Activated naive CD4-positive, alpha-beta T cell (primary cell): ENCODE data around the gene SVEP1.
"Not testable (repeated sequence)": the region's sequence is repeated elsewhere in the genome, so short reads cannot be mapped to it uniquely, and the experiment has no call there.

Experiments used
- DNase-seq, 4 experiments: peaks; one replicate each; lab custom pipeline; 2025; lab: John Stamatoyannopoulos, UW

Gene SVEP1

DNA sequence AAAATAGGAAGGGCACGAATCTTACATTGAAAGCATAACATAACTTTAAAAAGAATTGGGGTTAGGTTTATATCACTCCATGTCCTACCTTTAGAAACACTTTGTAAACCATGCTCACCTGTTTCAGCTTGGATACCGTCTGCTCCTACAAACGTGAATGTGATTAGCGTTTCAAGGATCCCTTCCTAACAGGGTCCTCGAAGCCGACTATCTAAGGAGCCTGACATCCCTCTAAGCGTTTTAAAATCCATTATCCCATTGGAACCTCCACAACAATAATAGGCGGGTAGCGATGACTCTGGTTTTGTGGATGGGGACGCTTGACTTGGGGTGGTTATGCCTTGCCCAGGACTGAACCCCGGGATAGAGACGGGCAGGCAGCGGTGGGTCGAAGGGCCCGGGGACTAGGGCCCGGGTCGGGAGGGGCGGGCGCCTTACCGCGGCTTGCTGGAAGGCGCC lies 937 bp downstream of the SVEP1 start:
- DNase-seq, result no peak

DNA sequence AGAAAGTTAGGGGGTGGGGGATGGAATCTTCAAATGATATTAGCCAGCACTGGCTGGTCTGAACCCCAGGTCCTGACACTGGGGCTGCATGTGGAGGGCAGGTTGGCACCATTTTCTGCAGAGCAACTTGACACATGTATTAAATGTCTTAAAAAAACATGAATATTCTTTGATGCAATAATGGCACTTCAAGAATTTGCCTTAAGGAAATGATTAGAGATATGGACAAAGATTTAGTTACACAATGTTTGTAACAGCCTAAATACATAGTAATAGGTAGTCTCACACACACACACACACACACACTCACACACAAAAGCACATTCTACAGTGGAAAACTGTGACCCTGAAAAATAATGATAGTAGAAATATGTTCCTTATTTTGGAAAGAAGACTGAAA lies 3.6 kb downstream of the SVEP1 start:
- no peak for DNase-seq

DNA sequence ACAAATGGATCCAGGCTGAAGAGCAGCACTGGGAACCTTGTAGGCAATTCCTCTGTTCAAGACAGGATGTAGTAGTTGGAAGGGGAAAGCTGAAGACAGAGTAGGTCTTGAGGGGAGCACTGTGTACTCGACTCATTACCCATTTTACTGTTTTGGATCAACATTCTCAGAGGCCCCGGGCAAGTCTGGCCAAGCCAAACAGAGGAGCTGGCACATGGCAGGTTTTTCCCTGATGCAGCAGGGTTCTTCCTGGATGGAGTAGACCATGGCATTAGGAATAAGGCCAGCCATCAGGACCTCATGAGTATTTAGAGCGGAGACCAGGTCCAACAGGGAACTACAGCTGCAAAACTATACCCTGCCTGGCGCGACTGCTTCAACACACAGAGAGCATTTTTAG lies 4.4 kb downstream of the SVEP1 start:
- DNase-seq, result no peak

DNA sequence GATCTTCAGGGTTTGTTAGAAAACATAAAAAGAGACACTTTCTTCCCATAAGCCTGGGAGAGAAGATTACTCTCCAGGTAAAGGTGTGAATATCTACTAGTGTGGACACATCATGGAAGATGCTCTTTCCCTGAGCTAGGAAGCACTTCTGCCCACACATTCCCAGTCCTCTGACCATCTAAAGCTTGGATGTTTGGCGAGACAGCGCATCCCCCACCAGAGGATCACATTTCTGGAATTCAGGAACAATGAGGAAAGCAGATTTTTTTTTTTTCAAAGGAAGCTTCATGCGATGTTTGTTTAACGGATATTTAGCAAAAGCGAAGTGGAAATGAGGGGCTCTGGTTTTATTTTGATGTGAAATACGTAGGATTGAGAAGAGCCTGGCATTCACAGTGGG lies 6.2 kb downstream of the SVEP1 start:
- no peak for DNase-seq

DNA sequence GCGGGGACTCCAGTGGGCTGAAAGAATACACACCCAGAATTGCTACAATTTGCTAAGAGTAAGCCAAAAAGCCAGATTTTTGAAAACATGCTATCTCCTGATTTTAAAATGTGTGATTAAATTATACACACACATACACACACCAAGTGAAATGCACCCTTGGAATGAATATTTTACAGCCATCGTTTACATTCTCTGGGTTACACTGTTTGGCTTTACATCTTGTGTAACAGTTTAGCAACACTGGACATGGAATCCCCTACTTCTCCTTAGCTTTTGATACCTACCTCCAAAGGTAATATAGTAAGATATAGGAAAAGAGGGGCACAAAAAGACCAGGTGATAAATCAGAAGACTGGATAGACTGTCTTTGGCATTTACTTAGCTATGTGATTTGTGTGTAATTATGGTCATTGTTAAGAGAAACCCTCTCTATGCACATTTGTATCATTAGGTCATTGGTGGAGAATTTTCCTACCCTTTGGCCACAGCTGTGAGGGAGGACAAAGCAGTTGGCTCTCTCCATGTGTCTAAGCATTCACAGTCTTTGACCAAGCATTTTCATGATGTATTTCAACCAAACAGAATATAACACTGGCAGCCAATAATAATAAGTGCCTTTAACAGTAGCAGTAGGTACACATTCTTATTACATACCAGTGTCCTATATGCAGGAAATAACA lies 7.6 kb downstream of the SVEP1 start:
- no peak for DNase-seq

GRCh38 chr9:110566156-110566555 lies 13.4 kb downstream of the SVEP1 start:
- DNase-seq, result no peak

DNA sequence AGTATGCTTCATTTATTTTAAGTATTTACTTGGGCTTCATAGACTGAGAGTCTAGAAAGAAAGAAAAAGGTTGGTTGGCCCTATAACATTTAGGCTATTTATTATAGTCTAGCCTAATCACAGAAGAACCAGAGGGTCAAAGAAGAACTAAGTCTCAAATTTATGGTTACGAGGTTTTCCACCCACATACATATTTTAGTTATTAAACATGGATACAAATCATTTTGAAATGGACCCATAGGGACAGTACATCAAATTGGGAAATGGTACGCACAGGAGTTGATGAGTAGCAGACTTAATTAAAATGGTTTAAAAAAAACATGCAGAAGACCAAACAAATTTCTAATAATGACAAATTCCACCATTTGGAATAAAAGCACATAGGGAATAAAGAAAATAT lies 17.7 kb downstream of the SVEP1 start:
- no peak for DNase-seq

DNA sequence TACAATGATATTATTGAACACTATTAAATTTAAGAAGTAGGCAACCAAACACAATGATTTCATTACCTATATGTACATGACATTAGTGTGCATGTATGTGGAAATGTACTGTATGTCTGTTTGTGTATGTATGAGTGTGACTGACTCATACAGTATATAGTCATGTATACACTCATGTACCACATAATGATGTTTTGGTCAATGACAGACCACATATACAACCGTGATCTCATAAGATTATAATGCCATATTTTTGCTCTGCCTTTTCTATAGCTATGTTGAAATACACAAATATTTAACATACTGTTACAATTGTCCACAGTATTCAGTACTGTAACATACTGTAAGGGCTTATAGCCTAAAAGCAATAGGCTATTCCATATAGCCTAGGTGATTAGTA lies 19.7 kb downstream of the SVEP1 start:
- DNase-seq, result no peak

GRCh38 chr9:110555551-110556331 lies 23.8 kb downstream of the SVEP1 start:
- DNase-seq, result no peak

DNA sequence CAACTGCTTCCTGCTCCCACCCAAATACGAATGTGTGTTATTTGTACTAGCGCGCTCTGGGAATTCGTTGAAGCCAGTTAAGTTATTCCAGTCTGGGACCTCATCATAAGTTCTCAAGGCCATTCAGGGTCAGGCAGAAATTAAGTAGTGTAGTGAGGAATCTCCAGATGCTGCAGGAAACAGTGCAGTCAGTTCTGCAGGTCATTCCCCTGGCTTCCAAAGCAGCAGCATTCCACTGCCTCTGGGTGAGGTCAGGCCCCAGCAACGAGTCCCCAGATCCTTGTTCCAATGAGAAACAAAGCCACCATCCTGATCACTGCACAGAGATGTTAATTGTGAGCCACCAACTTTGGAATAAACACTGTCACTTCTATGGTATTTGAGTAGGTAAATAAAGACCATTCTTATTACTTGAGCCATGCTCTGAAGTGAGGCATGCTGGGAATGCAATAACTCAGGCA lies 33.1 kb downstream of the SVEP1 start:
- no peak for DNase-seq

DNA sequence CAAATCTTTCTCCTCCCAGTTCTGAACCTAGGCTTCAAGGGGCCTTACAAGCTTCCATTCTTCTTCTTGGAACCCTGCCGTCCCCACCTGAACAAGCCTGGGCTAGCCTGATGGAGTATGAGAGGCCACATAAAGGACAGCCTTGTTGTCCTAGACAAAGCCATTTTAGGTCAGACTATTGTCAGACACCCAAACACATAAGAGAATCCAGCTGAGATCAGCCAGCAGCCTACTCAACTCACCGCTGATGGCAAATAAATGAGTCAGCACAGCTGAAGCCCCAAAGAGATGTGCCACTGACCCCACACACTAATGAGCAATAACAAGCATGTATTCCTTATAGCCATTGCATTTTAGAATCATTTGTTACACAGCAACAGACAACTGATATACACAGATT lies 33.8 kb downstream of the SVEP1 start:
- no peak for DNase-seq

- DNase-seq, result no peak
Observed at GRCh38 chr9:110543631-110544051, 35.9 kb downstream of the SVEP1 start.

DNA sequence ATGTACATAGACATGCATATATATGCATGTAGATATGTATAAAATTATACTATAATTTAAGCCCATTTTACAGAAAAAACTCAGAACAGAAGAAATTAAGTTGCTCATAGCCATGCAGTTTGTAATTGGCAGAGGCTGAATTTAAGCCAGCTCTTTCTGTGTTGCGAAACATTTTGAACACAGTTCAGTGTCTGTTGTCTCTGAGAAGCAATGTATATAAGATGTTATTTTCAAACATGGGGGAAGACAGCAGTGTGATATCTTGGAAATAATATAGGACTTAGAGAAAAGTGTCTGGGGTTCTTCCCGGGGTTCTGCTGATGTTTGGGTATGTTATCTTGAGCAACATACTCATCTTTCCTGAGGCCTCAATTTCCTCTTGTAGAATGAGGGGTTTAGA lies 37.6 kb downstream of the SVEP1 start:
- no peak for DNase-seq

DNA sequence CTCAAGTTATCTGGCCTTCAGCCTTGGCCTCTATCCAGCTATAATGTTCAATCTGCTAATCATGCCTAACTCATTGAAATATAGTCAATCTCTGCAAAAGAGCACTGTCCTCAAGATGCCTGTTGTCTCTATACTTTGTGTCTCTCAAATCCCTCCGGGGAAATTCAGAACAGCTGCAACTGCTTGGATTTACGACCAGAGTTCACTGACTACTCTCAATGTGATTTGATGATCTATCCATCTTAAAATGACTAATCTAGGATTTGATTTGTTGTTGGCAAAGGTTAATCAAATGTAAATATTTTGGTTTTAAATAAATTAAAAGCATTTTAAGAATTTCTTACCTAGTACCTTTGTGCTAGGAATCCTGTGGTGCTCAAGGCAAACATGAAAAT lies 40.9 kb downstream of the SVEP1 start:
- no peak for DNase-seq

DNA sequence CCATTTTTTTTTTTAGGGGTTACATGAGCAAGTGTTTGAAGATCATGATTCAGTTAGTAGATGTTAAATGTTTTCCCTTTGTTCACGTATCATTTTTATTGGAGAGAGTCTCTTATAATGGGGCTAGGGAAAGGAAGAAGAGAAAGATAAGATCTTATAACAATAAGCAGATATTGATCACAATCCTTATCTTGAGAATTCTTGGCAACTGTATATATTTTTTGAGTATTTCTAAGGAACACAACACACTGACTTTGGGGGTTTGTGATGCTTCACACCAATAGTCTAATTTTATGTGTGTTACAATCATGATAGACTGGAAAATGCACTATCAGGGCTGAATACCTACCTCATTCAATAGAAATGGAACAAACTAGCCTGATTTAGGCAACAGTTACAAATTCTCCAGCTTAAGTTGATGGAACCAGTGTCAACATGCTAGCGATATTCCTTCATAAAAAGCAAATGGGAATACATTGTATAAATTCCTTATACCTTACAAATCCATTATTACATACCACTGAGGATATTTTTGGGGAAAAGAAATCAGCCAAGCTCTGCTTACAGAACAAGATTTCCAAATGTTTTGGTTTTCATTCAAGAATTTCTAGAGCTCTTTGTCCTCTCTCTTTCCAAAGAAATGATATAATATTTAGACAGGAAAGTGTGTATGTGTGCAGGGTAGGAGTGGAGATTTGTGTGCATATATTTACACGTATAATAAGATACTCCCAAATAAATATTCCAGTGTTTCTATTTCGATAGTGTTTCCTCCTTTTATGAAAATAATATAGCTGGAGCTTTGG lies 41.5 kb downstream of the SVEP1 start:
- DNase-seq, result no peak

- no peak for DNase-seq
Observed at GRCh38 chr9:110536822-110537221, 42.7 kb downstream of the SVEP1 start.

GRCh38 chr9:110534162-110534561 lies 45.4 kb downstream of the SVEP1 start:
- not testable (repeated sequence) for DNase-seq

- DNase-seq, result no peak
Observed at GRCh38 chr9:110532908-110533665, 46.5 kb downstream of the SVEP1 start.

DNA sequence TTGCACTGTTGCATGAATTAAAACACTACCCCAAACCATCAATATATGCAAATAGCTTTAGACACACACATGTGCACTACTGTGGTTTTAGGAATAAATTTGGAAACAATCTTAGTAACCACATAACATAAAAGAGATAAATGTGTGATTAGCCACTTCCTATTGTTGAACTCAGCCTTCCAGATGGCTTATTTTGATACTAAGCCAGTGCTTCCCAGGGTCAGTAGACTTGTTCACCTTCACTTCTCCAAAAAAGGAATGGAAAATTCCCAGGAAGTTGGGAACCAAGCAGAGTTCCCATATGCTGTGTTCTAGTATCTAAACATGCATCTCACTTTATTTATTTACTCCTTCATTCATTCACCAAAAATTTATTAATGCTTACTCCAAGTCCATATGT lies 47.8 kb downstream of the SVEP1 start:
- DNase-seq, result no peak

DNA sequence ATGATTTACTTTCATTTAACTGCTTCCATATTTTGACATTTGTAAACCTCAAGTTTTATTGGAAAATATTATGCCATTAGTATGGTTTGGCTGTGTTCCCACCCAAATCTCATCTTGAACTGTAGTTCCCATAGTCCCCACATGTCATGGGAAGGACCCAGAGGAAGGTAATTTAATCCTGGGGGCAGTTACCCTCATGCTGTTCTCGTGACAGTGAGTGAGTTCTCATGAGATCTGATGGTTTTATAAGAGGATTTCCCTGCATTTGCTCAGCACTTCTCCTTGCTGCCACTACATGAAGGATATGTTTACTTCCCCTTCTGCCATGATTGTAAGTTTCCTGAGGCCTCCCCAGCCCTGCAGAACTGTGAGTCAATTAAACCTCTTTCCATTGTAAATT lies 48.3 kb downstream of the SVEP1 start:
- not testable (repeated sequence) for DNase-seq

GRCh38 chr9:110528645-110529044 lies 50.9 kb downstream of the SVEP1 start:
- DNase-seq, result no peak

- no peak for DNase-seq
Observed at GRCh38 chr9:110526426-110526825, 53.1 kb downstream of the SVEP1 start.
